HTERT RPE-1 (cell line): ENCODE data around the gene PRR14.

Source experiments
- in situ Hi-C: fragments of 300-500 bp; cut with MboI; formaldehyde crosslinking; loops from 4 replicates; pipeline ENCODE4 v1.14.3; 2020; ENCODE audit warnings: low sequenced_read_pairs

Gene PRR14

GRCh38 chr16:30650369-30651123 lies at the start of gene PRR14:
Gene PRR14, plus strand, starts transcription at chr16:30650960. Its CDS starts 686 bp downstream, at chr16:30651646.
- in situ Hi-C loops, result no loop called here

GRCh38 chr16:30601966-30602365 lies 48.8 kb upstream of the PRR14 start:
- in situ Hi-C loops, result no loop called here

GRCh38 chr16:30602616-30603277 lies 48.0 kb upstream of the PRR14 start:
- in situ Hi-C loops, result no loop called here

- in situ Hi-C loops, result no loop called here
Measured at GRCh38 chr16:30603945-30604315, 46.8 kb upstream of the PRR14 start.

GRCh38 chr16:30604316-30604947 lies 46.3 kb upstream of the PRR14 start:
- in situ Hi-C loops, result no loop called here

GRCh38 chr16:30605158-30605557 lies 45.6 kb upstream of the PRR14 start:
- in situ Hi-C loops, result no loop called here

- in situ Hi-C loops, result no loop called here
Measured at GRCh38 chr16:30606004-30606403, 44.8 kb upstream of the PRR14 start.

- in situ Hi-C loops, result no loop called here
Measured at GRCh38 chr16:30609002-30609925, 41.5 kb upstream of the PRR14 start.

GRCh38 chr16:30609926-30610839 lies 40.6 kb upstream of the PRR14 start, which contains the start of gene ZNF689:
Gene ZNF689, minus strand, starts transcription at chr16:30610389. Its CDS starts 348 bp downstream, at chr16:30610041.
- in situ Hi-C loops, result no loop called here

- in situ Hi-C loops, result no loop called here
Measured at GRCh38 chr16:30615358-30616091, 35.2 kb upstream of the PRR14 start.

GRCh38 chr16:30619202-30619601 lies 31.6 kb upstream of the PRR14 start:
- in situ Hi-C loops, result no loop called here

- in situ Hi-C loops, result no loop called here
Measured at GRCh38 chr16:30619638-30620037, 31.1 kb upstream of the PRR14 start.

GRCh38 chr16:30620169-30620568 lies 30.6 kb upstream of the PRR14 start:
- in situ Hi-C loops, result no loop called here

GRCh38 chr16:30621765-30622164 lies 29.0 kb upstream of the PRR14 start:
- in situ Hi-C loops, result no loop called here

GRCh38 chr16:30622455-30623032 lies 28.2 kb upstream of the PRR14 start:
- in situ Hi-C loops, result no loop called here

- in situ Hi-C loops, result no loop called here
Measured at GRCh38 chr16:30623536-30624283, 27.1 kb upstream of the PRR14 start.

GRCh38 chr16:30626236-30626635 lies 24.5 kb upstream of the PRR14 start:
- in situ Hi-C loops, result loop anchor here (25.0 kb wide), 1 partner anchor 189 kb away; the partner anchor contains the start of genes DCTPP1 and SEPHS2
